Mucosa of descending colon (tissue), 3 donors: ENCODE data around the gene SYT8. TPM values are rescaled to one million over a fixed set of nuclear protein-coding genes. Genes with fewer than 3 reads are reported as not detected.
"Not testable (repeated sequence)": the region's sequence is repeated elsewhere in the genome, so short reads cannot be mapped to it uniquely, and the experiment has no call there.

Source experiments
- ATAC-seq: fragments of 200-7000 bp; cut with Tn5 transposase; one replicate; pipeline ENCODE4 v1.9.1; 2020; ENCODE audit warnings: mild to moderate bottlenecking, moderate library complexity
- DNase-seq, 3 donors: peaks; one replicate each; pipeline ENCODE4 v3.0.0-alpha.2; 2020
- H3K36me3 ChIP-seq: fragments of 200-600 bp; one replicate; pipeline ENCODE4 v1.8.0; 2021; ENCODE audit warnings: low read depth, mild to moderate bottlenecking
- H3K4me1 ChIP-seq: fragments of 200-600 bp; one replicate; pipeline ENCODE4 v1.8.0; 2021; ENCODE audit warnings: low read depth, mild to moderate bottlenecking
- H3K4me3 ChIP-seq: fragments of 200-600 bp; one replicate; pipeline ENCODE4 v1.8.0; 2021; ENCODE audit warnings: mild to moderate bottlenecking
- H3K9me3 ChIP-seq: fragments of 200-600 bp; one replicate; pipeline ENCODE4 v1.8.0; 2021; ENCODE audit warnings: mild to moderate bottlenecking
- CTCF ChIP-seq: fragments of 200-600 bp; IDR thresholded peaks from one replicate; pipeline ENCODE4 v1.8.0; 2022; ENCODE audit warnings: antibody characterized with exemption, mild to moderate bottlenecking
- intact Hi-C, 2 donors: fragments of 100-400 bp; cut with DNase I in 1 of 2; cut with micrococcal nuclease in 1 of 2; formaldehyde crosslinking; loops; one replicate each; pipeline versions ENCODE4 v1.11.0 to v1.11.1; 2022; cut with DNase I, micrococcal nuclease
- microRNA-seq: library from miRNA; unstranded; fragments of <30 nt; microRNA quantifications from one replicate; pipeline ENCODE4, GENCODE V29; 2019
- total RNA-seq, 3 donors: library from RNA; stranded (reverse); fragmentation: NEBNext Ultra II Directional in 2 of 3; extraction: Animal tissue kit (Norgen Biotek cat#: 25700) in 2 of 3; gene quantifications; one replicate each; pipeline versions ENCODE4 v1.2.1 to v1.2.4, GENCODE V29; 2021 to 2023
- donor health status: DM: no; HTN: no; CAD: no; lungs with moderate emphysema.
- donor health status: DM: no; HTN: no; CAD: no.
- donor health status: DM: no; HTN: yes; CAD: no.

Gene SYT8
- total RNA-seq, 3 donors from 2014 or later: 0.98 to 2.4 (median 2.1) TPM

- no peak for TF ChIP-seq CTCF
- intact Hi-C loops: no loop called here
- no peaks in the 10 kb centered on the region for H3K36me3 ChIP-seq
- peak in 1 of 3 donors; percentile 39 for DNase-seq
- H3K4me1 ChIP-seq: peaks cover 3% of the 10 kb centered on the region
- no peaks in the 10 kb centered on the region for H3K9me3 ChIP-seq
- H3K4me3 ChIP-seq: no peak overlapping the region
- ATAC-seq: no peak
Measured at GRCh38 chr11:1883346-1884302, 48.8 kb downstream of the SYT8 start.

- ATAC-seq (no peak), DNase-seq (no peak)
- Histone ChIP-seq H3K4me3 (no peak overlapping the region), H3K4me1 (peaks cover 3% of the 10 kb centered on the region), H3K9me3 (no peaks in the 10 kb centered on the region), H3K36me3 (no peaks in the 10 kb centered on the region)
- TF ChIP-seq CTCF: no peak
- intact Hi-C loops: no loop called here
Measured at GRCh38 chr11:1884303-1884700, 49.5 kb downstream of the SYT8 start.

- H3K36me3 ChIP-seq, ATAC-seq, DNase-seq, H3K4me1 ChIP-seq, intact Hi-C loops, H3K4me3 ChIP-seq, H3K9me3 ChIP-seq: not testable (repeated sequence)
Measured at GRCh38 chr11:1886551-1886950, 51.8 kb downstream of the SYT8 start.

Small RNAs within 50 kb of the gene (microRNA-seq; reads per million reads assigned to microRNA genes)
- gene MIR4298: not detected
- gene MIR7847: not detected

Other genes starting within 250 kb of the SYT8 start
- gene KRTAP5-1, start 249.7 kb upstream of the SYT8 start, total RNA-seq: not detected
- gene KRTAP5-2, start 236.7 kb upstream of the SYT8 start, total RNA-seq: not detected
- not detected for gene KRTAP5-3, start 226.5 kb upstream of the SYT8 start, total RNA-seq
- not detected for gene KRTAP5-4, start 212.9 kb upstream of the SYT8 start, total RNA-seq
- gene KRTAP5-5, start 205.2 kb upstream of the SYT8 start, total RNA-seq: 1 to 10 TPM in 1 of 3 donors, under 1 TPM in 2; 0.32 to 1.6 (median 0.75) TPM
- not detected for gene KRTAP5-6, start 137.8 kb upstream of the SYT8 start, total RNA-seq
- 1 to 10 TPM in 2 of 3 donors, under 1 TPM in 1; 0.46 to 2.8 (median 1.9) TPM for gene IFITM10, start 84.4 kb upstream of the SYT8 start, total RNA-seq
- gene CTSD, start 71.1 kb upstream of the SYT8 start, total RNA-seq: 1,000 to 10,000 TPM in 2 of 3 donors, 100 to 1,000 TPM in 1; 631 to 1,107 (median 1,007) TPM
- gene TNNI2, start 4.0 kb downstream of the SYT8 start, total RNA-seq: under 1 TPM in 1 of 3 donors, not detected in 2; 0.46 TPM
- 10 to 100 TPM; 18.5 to 32.2 (median 23.6) TPM for gene LSP1, start 18.1 kb downstream of the SYT8 start, total RNA-seq
- not detected for gene PRR33, start 56.9 kb downstream of the SYT8 start, total RNA-seq
- 1 to 10 TPM in 1 of 3 donors, under 1 TPM in 1, not detected in 1; 0.72 to 2.7 TPM for gene TNNT3, start 84.7 kb downstream of the SYT8 start, total RNA-seq
- 100 to 1,000 TPM in 1 of 3 donors, 10 to 100 TPM in 2; 42.5 to 105 (median 56.1) TPM for gene MRPL23, start 112.3 kb downstream of the SYT8 start, total RNA-seq
- 10 to 100 TPM in 2 of 3 donors, 1 to 10 TPM in 1; 5.8 to 59.3 (median 13.5) TPM for gene H19, start 162.9 kb downstream of the SYT8 start, total RNA-seq